HG02798 (cell line): ENCODE data around the gene ZFYVE21.

Experiments
- ATAC-seq: cut with Tn5 transposase; IDR thresholded peaks from one replicate; pipeline ENCODE4 v1.9.1; 2021; ENCODE audit warnings: mild to moderate bottlenecking; ENCODE audit not compliant: unreplicated experiment, poor library complexity

ZFYVE21 gene

DNA sequence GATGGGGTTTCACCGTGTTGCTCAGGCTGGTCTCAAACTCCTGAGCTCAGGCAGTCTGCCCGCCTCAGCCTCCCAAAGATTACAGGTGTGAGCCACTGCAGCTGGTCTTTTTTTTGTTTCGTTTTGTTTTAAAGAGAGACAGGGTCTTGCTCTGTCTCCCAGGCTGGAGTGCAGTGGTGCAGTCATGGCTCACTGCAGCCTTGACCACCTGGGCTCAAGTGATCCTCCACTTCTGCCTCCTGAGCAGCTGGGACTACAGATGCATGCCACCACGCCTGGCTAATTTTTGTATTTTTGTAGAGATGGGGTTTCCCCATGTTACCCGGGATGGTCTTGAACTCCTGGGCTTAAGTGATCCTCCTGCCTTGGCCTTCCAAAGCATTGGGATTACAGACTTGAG lies 24.0 kb upstream of the ZFYVE21 start:
- peak; percentile 65 for ATAC-seq

DNA sequence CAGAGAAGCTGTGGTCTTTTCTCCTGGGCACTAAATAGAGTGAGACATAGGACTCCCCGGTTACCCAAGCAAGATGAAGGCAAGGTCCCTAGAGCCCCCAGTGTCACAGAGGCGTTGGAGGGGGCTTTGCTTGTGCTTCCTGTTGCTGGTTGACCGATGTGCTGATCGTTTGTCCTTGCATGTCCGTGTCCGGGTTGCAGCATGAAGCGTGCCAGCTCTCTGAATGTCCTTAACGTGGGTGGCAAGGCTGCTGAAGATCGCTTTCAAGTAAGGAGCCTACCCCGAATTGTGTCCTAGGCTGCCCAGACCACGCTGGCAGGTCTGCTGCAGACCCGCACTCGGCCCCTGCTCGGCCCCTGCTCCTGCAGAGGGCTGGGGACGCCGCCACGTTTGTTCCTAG lies 23.5 kb upstream of the ZFYVE21 start:
- peak; percentile 4 for ATAC-seq

DNA sequence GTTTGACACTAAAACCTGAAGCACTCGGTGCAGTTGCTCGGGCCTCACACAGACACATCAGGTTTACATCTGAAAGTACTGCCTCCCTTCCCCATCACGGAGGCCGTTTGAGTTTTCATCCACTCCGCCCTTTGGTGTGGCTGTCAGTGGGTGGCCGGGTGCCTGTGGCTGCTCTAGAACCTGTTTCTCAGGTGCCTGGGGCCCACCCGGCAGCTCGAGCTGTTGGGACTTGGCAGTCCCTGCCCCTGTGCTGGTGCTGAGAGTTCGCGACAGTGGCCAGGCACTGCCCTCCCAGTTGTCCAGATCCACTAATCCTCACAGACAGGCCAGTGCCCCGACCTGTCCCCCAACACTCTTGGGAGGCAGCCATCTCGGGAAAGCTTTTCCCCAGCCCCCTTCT lies 22.7 kb upstream of the ZFYVE21 start:
- no peak for ATAC-seq

DNA sequence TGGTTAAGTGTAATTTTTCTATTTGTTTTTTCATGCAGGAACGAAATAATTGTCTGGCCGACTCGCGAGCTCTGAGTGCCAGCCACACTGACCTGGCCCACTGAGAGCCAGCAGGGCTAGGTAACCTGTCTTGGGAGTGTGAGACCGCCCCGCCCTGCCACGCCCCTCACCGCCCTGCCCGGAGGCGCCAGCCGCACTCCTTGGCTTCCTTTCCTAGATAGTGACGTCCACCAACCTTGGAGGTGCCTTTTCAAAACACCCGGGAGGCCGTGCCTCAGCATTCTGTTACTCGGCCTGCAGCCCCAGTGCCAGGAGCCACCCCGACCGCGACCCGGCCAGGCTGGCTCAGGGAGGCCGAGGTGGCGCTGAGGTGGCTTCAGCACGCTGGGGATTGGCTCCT lies 22.1 kb upstream of the ZFYVE21 start:
- ATAC-seq = no peak

DNA sequence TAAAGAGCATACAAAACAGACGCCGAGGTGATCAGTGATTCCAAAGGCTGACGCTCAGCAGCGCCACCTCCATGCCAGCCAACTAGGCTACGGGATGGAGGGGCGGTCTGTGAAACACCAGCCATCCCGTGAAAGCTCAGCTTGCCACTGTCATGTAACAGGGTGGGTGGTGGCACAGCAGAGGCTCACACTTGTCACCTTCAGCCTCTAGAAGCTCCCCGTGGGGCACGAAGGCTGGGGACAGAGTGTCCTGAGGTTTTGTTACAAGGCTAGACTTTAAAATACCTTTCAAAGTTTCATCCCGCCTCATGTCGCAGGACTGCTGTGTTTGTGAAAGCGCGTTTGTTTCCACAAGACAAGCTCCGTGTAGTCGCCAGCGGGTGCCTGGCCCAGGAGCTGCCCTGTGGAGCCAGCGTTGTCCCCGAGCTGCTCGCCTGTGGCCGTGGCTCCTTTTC lies 21.0 kb upstream of the ZFYVE21 start:
- no peak for ATAC-seq

DNA sequence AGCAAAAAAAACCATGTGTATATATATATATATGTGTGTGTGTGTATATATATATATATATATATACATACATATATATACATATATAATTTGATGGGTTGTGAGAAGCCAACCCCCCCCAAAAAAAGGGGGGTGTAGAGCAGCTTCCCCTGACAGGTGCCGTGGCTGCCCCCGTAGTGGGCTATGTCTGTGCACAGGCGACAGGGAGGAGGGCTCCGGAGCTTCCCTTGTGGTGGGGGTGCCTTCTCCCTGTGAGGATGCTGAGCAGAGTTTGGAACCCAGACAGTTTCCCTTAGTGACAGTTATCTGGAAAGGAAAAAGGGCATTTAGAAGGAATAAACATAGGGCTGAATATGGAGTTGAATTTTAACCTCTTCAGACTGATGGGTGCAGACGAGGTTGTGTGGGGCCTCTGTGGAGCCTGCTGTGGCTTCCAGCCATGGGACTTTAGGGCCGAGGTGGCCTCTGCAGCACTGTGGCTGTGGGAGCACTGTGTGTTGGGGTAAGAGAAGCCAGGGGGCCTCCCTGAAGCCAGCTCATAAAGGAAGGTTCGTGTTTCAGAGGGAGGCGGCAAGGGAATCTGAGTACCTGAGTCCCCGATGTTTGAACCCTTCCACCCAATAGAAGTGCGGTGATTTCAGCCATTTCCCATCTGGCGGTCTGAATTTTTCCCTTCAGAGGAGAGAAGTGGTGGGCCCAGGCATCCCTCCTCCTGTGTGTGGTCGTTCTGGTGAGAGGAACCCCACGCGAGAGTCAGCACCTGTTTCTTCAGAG lies 20.1 kb upstream of the ZFYVE21 start:
- ATAC-seq = no peak

DNA sequence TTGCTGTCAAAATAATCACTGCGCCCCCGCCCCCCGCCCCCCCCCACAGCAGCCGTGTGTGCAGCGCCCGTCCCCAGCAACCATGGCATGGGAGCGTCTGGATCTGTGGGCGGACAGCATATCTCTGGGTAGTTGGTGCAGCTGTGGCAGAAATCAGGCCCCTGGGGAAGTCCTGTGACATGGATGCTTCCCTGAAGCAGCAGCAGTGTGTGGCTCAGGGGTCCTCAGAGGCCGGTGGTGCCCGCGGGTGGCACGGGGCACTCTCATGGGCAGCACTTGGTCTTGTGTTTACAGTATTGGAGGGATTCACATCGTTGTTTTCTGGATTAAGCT lies 19.6 kb upstream of the ZFYVE21 start:
- no peak for ATAC-seq

DNA sequence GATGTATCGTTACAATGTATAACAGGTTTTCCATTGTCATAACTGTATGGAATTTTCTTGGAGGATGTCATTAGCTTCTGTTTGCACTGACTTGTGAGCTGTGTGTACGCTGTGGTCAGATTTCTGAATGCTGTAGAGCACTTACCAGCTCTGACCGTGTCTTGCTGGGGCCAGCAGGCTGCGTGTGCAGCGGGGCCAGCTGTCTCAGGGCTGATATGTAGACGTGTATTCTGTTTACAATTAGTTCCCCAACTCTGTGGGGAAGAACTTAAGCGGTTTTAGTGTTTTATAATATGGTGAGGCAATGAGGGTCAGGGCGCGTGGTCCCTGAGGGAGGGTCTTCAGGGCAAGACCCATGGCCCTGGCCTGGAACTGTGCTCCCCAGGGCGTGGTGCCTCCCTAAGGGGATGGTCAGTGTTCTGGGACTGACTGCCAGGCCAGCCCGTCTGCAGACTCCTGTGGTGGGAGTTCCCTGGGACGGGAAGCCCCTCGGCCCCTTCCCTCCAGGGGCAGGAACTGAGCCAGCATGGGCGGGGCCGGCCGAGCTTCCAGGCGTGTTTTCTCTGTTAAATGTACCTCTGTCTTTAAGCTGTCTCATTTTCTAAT lies 19.0 kb upstream of the ZFYVE21 start:
- no peak for ATAC-seq

DNA sequence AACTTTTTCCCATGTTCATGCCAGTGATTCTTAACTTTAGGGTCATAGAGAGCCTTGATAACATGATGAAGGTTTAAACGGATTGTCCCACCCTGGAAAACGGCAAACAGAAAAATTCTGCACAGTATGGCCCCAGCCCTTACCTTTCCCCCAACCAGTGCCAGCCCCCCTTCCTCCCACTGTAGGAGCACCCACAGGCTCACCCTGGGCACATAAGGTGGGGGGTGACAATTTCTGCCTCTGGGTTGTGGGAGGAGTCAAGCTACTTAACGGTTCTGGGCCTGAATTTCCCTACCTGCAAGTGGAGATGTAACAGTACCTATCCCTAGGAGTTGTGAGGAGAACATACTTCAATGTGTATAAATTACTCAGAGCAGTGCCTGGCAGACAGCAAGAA lies 18.4 kb upstream of the ZFYVE21 start:
- no peak for ATAC-seq

DNA sequence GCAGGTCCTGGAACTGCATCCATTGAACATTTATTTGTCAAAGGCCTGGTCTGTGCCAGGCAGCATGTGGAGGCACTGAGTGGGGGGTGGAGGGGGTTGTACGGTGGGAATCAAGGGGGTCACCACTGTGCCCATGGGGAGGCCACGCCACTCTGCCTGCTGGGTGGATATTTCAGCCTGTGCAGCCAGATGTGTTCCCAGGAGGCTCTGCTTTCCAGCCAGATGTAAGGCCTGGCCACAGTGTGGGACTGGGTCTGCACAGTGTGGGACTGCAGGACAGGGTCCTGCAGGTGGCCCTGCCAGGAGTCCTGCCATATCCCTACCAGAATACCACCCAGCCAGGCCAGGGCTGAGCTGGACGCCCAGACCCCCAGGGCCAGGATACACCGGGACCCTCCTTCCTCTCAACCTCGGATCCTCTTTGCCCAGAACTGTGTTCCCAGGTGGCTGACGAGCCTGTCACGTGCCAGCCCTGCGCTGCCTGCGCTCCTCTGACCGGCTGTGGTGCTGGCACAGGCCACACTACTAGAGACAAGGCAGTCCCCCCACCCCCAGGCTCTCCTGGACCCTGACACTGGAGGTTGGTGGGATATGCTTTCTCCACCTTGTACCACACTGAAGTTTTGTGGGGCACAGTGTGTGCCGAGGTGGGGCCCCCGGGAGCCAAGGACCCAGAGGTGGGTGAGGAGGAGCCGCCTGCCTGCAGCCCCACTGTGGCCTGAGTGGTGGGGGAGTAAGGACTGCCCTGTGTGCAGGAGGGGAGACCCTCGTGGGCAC lies 17.8 kb upstream of the ZFYVE21 start:
- no peak for ATAC-seq

DNA sequence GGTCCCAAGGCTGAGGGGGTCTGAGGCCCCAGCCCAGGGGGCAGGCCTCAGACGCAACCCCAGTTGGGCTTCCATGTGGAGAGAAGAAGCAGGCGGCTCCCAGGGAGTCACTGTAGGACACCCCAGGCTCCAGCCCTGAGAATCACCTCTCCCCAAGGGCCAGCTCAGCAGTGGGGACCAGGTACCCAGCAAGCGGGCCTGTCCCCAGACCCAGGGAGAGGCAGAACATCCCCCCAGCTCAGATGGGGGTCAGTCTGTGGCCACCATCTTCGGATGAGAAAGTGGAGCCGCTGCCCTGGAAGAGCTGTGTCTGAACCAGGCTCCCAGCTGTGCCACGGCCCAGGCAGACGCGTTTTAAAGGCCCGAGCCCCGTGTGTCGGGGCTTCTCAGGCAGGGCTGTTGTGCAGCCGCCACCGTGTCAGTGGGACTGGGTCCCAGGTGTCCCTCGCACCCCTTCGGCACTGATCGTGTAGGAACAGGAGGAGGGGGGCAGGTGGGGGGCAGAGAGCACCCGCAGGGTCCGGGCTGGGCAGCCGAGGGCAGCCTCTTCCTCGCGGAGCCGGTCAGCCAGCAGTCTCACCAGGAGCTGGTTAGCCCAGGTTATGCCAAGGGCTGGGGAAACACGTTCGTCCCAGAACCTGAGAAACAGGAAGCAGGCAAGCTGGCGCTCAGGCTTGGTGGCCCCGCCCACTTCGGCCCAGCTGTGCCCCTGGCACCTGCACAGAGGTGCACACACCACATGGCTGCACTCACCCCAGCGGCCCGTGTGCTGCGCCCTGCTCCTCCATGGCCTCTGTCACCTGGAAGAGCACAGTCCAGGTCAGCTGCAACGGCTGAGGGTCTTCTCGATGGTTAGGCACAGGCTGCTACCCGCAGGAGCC lies 17.0 kb upstream of the ZFYVE21 start:
- no peak for ATAC-seq

DNA sequence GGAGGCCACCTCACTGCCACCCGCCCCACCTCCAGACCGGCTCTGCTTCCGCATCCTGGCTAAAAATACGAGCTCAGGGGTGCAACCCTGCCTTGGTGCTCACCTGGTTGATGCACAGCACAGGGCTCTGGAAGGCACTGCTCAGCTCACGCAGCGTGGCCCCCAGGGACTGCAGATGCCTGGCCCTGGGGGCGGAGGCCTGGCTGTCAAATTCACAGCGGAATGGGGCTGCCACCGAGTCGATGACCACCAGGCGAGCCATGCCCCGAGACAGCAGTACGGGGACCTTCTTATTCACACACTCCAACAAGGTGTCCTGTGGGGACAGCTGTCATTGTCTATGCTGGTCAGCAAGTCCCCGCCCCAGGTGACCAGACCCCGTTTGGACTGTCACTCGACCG lies 16.3 kb upstream of the ZFYVE21 start:
- no peak for ATAC-seq

DNA sequence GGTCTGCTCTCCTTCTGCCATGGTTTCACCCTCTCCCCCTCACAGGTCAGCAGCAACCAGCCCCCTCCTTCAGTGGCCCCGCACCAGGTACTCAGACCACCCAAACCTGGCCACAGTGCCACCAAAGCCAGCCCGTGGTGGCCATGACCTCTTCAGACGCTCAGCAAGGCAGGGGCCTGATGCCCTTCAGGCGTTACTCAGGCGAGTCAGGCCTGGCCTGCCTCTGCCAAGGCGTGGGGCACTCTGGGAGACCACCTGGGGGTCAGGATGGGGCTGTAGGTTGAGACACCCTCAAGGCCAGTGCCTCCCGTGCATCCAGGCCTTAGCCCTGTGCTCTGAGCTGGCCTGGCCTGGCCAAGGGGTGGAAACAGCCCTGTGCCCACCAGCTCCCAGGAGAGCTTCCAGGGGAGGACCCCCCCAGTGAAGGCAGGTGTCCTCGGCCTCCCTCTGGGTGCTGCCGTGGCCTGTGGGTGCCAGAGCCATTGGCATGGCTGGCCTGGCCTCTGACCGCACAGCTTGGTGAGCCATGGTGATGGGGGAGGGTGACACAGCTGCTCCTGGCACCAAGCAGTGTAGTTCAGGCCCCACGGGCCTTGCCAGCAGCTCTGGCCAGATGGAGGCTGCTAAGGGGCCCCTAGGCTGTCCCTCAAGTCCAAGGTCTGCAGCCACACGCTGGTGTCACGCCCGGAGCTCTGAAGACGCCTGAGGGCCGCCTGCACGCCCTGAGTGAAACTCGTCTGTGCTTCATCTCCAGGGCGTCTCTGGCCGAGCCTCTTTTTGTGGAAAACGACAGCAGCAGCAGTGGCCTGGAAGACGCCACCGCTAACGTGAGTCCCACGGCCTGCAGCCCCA lies 15.5 kb upstream of the ZFYVE21 start:
- no peak for ATAC-seq

DNA sequence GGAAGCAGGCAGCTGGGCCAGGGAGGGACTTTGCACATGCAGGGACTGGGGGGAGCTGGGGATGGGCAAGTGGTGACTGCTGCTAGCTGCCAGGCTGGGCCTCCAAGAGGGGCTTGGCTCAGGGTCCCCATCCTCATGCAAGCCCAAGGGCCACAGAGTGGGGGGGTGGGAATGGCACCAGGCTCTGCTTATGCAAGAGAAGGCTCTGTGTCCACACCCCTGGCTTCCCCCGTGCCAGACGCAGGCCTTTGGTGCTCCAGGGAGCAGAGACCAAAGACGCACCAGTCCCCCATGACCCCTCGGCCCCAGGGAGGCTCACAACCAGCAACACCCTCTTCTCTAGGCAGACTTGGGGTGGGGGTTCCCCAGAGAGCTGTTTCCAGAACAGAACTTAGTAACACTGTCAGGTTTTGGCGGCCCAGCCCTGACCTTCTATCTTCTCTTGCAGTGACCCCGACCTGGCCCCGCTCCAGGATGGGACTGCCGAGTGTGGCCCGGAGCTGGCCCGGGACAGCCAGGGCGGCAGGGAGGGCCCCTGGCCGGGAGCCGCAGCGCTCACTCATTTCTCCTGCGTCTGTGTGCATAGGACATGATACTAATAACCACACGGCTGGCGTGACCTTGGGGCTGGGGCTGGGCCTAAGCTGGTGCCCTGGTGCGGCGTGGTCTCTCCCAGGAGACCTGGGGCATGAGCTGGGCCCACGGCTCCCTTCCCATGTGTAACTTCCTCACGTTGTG lies 14.7 kb upstream of the ZFYVE21 start:
- no peak for ATAC-seq

DNA sequence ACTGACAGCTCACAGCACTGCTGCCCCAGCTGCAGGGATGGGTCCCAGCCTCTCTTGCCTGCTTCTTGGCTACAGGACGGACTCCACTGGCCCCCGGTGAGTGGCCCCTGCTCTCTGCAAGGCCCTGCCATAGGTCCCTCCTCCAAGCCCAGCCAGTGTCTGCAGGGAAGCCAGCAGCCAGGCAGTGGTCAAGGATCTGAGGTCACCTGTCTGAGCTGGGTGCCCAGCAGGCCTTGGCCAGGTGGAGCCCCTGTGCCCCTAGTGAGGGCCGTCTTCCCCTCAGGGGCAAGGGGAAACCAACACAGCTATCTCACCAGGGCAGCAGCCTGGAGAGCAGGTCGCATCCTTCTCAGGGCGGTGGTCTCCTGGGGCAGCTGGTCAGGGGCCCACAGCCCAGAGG lies 13.5 kb upstream of the ZFYVE21 start:
- no peak for ATAC-seq

DNA sequence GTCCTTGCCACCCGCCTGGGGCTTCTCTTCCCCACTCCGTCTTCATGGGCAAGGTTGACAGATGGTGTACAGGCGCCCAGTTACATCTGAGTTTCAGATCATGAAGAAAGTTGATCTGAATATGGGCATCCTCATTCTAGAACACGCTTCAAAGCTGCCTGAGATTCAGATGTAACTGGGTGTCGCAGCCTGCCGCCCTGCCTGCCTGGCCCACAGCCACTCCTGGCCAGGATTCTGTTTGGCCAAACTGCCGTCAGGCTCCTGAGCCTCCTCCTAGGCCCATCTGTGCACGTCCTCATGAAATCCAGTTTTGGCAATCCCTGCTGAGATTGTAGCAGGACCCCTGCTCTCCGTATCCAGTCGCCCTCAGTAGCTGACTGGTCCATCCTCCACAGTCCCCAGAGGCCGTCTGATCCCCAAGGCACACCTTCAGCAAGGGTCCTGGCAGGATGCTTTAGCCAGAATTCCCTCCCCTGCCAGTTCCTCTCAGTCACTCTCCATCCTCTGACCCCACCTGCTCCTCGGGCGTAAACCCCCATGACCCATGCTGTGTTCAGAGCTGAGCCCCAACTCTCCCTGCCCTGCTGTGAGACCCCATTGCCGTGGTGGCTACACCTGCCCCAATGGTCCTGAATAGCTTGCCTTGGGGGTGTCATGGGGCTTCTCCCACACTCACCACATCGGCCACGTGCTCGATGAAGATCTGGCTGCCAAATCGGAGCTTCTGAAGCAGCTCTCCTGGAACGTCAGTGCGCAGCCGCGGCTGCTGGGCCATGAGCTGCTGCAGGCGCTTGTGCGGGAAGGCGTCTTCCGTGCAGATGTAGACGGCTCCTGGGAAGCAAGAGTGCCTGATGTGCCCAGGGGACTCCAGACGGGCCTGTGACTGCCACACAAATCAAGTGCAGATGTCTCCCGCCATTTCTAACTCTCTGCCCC lies 12.8 kb upstream of the ZFYVE21 start:
- no peak for ATAC-seq

DNA sequence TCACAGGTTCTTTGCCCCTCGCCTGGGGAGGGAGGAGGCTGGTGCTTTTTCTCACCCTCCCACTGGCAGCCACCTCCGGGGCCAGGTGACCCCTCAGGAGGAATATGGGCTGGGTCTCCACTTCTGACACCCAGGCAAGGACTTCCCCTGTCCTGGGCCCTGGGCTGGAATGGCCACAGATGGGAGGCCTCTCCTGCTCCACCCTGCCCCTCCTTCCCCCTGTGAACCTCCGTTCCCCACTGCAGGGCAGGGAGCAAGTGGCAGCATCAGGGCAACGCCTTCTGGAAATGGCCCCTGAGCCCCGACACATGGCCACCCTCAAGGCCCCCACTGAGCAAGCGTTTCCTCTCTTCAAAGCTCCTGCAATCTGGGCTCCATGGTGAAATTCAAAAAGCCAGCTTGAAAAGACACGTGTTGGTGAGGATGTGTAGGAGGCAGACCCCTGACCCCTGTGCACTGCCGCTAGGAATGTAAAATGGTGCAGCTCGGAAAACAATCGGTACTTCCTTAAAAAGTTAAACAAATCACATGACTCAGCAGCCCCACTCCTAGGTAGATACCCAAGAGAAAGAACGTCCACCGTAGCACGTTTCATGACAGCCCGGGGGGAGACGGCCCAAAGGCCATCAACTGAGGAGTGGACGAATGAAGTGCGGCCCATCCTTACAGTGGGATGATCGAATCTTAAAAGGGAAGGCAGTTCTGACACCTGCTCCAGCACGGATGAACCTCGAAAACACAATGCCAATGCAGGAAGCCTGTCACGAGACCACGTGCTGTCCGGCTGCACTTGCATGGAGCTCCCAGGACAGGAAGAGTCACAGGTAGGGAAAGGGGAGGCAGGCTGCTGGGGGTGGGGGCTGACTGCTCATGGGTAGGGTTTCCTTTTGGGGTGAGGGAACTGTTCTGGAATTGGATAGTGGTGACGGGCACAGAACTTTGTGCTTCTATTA lies 11.9 kb upstream of the ZFYVE21 start:
- no peak for ATAC-seq
